Esophagus (tissue), 2 donors: ENCODE data around the gene KY. TPM values are rescaled to one million over a fixed set of nuclear protein-coding genes. Genes with fewer than 3 reads are reported as not detected.

Experiments used
- H3K27ac ChIP-seq, 2 donors: one replicate each; pipeline ENCODE4 v1.5.1; 2013; ENCODE audit warnings: low read depth in 2 of 2, mild to moderate bottlenecking in 2 of 2, inconsistent platforms in 1 of 2, low read length in 1 of 2, moderate library complexity in 1 of 2
- H3K27me3 ChIP-seq, 2 donors: one replicate each; pipeline ENCODE4 v1.6.1; 2013; ENCODE audit warnings: low read length in 2 of 2, control low read depth in 1 of 2, mild to moderate bottlenecking in 1 of 2; ENCODE audit not compliant: insufficient read depth in 2 of 2, control insufficient read depth in 1 of 2
- H3K36me3 ChIP-seq, 2 donors: one replicate each; pipeline ENCODE4 v1.6.1; 2013; ENCODE audit warnings: low read length in 1 of 2; ENCODE audit not compliant: control insufficient read depth in 2 of 2, insufficient read depth in 2 of 2
- H3K4me1 ChIP-seq, 2 donors: one replicate each; pipeline ENCODE4 v1.6.1; 2013; ENCODE audit warnings: low read length in 1 of 2; ENCODE audit not compliant: control insufficient read depth in 2 of 2, insufficient read depth in 2 of 2
- H3K4me3 ChIP-seq, 2 donors: one replicate each; pipeline ENCODE4 v1.5.1; 2013; ENCODE audit warnings: low read length in 2 of 2, mild to moderate bottlenecking in 2 of 2, low read depth in 1 of 2, moderate library complexity in 1 of 2
- H3K9me3 ChIP-seq, 2 donors: one replicate each; pipeline ENCODE4 v1.6.1; 2013; ENCODE audit warnings: mild to moderate bottlenecking in 2 of 2, low read depth in 1 of 2, low read length in 1 of 2, moderate library complexity in 1 of 2; ENCODE audit not compliant: control insufficient read depth in 2 of 2, insufficient read depth in 1 of 2
- WGBS, 2 donors: extraction: QIAGEN DNeasy Blood & Tissue Kit; methylation state at CpG; one replicate each; pipeline ENCODE4 v1.1.7; 2013; 5-methylcytosine and 5-hydroxymethylcytosine counted together
- polyA plus RNA-seq, 2 donors: library from polyadenylated mRNA; stranded (reverse); fragments of 200-250 nt; gene quantifications; one replicate each; pipeline ENCODE4 v1.2.3, GENCODE V29; 2013
- donor health status: healthy with polysubstance abuse.
- donor health status: Bipolar disorder and iron deficiency.

Gene KY
- polyA plus RNA-seq, 2 donors, result 0.02 to 0.08 TPM

DNA sequence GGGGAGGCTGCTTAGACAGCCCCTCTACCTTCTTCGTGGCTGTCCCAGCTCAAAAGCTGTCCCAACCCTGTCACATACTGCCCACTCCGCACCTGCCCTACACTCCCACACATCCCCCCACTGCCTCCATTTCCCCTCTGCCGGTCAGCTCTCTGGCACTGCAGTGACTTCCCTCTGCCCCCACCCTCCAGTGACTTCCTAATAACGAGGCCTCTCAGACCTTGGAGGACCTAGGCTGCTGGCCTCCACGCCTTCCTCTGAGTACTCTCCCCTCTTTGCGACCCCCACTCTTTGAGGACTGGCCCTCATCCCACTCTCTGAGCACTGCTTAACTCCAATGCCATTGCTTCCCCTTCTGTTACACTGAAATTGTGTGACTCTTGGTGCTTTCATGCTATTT, 45.3 kb downstream of the KY start:
- Histone ChIP-seq H3K4me3 (no peak overlapping the region), H3K27ac (no peak overlapping the region), H3K9me3 (no peaks in the 10 kb centered on the region), H3K27me3 (no peaks in the 10 kb centered on the region), H3K36me3 (no peaks in the 10 kb centered on the region), H3K4me1 (no peaks in the 10 kb centered on the region)
- 76 to 83% methylated on average over 6 of the region's 6 CpGs for WGBS, 2 donors

DNA sequence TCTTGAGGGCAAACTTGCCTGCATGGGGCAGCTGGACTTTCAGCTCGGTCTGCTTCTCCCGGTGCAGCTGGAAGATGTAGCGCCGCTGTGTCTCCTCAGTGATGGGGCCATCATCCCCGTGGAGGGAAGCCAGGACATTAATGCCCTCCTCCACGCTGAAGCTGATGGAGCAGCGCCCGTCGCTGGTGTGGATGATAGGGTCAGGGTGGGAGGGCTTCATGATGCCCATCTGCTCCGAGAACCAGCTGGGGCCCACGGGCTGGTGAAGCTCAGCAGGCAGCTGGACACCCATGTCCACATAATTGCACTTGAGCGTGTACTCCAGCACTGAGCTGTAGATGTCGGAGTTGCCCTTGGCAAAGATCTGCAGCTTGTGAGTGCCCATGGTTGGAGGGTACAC, 46.9 kb downstream of the KY start:
- Histone ChIP-seq H3K4me3 (no peak overlapping the region), H3K4me1 (no peaks in the 10 kb centered on the region), H3K9me3 (no peaks in the 10 kb centered on the region), H3K36me3 (no peaks in the 10 kb centered on the region), H3K27me3 (no peaks in the 10 kb centered on the region), H3K27ac (no peak overlapping the region)
- WGBS, 2 donors, result 93 to 94% methylated on average over 13 of the region's 13 CpGs

DNA sequence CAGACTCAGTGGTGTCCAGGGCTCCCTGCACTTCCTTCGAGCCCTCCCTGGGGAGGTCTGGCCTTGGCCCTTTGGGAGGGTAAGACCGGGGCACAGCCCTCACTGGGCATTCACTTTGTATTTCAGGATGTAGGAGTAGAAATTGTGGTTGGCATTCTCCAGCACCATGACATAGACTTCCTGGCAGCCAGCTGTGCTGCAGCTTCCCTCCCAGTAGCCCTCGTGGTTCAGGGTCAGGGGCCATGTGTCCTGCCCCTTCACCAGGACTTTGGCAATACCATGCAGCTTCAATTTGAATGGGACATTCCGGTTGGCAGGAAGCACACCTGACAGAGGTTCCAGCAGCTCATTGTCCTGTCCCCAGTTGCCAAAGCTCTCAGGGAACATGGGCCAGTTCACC, 47.3 kb downstream of the KY start:
- no peaks in the 10 kb centered on the region for H3K4me1 ChIP-seq
- 66 to 67% methylated on average over 4 of the region's 4 CpGs for WGBS, 2 donors
- H3K27me3 ChIP-seq, result no peaks in the 10 kb centered on the region
- H3K27ac ChIP-seq, result no peak overlapping the region
- H3K4me3 ChIP-seq, result no peak overlapping the region
- no peaks in the 10 kb centered on the region for H3K36me3 ChIP-seq
- no peaks in the 10 kb centered on the region for H3K9me3 ChIP-seq

DNA sequence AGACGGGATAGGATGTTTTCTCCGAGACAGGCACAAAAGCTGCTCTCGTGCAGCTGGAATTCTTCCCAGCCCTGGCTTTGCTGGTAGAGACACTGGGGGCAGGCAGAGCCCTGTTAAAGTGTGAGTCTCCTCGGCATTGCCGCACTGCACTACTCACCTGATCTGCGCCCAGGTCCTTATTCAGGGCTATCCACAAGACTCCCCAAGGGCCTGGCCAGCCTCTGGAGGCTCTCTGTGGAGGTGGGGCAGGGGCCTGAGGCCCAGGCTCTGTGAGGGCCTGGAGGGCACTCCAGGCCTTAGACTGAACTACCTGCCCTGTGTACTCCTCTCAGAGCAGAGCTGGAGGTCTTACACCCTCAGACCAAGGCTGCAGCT, 48.4 kb downstream of the KY start:
- 69 to 73% methylated on average over 6 of the region's 6 CpGs for WGBS, 2 donors
- peaks cover 0 to 2% of the 10 kb centered on the region in 2 donors for H3K4me1 ChIP-seq
- H3K36me3 ChIP-seq, result no peaks in the 10 kb centered on the region
- H3K9me3 ChIP-seq, result no peaks in the 10 kb centered on the region
- H3K4me3 ChIP-seq, result no peak overlapping the region
- H3K27ac ChIP-seq, result no peak overlapping the region
- H3K27me3 ChIP-seq, result no peaks in the 10 kb centered on the region

DNA sequence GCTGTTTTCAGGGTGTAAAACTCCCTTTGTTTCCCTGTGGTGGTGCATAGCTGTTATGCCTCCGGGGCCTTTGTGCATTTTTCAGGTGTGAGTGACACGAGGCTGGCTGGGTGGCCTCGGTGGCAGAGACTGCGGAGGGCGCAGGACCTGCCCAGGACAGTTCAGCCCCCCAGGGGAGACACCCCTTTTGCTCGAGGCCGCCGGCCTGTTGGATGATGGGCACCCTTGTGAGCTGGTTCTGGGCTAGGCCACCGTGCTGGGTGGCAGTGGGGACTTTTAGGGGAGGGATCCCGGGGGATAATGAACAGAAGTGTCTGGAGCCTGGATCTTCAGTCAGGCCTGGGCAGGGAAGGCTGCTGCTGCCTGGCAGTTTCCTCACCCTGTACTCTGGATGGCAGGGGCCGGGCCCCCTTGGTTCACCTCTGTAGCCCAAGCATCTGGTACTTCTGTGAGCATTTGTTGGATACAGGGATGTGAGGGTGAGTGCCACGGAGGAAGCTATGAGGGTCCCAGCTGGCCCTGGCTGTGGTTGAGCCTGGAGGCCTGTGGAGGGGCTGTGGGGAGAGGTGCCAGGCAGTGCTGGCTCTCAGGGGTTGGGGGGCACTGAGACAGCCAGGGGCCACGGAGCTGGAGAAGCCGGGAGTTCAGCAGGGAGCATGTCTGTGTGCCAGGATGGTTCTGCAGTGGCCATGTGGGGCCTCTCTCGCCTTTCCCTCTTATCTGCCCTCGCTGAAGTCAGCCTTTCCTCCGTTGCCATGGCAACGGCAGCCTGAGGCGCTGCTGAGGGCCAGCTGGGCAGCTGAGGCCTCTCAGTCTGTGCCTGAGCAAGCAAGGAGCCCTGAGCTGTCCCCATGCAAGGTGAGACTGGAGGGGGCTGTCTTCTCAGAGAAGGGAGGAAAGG, 49.0 kb downstream of the KY start:
- Histone ChIP-seq H3K27ac (no peak overlapping the region), H3K4me3 (no peak overlapping the region), H3K36me3 (no peaks in the 10 kb centered on the region), H3K27me3 (no peaks in the 10 kb centered on the region), H3K9me3 (no peaks in the 10 kb centered on the region), H3K4me1 (peaks cover 0 to 4% of the 10 kb centered on the region in 2 donors)
- 51 to 59% methylated on average over 19 of the region's 19 CpGs for WGBS, 2 donors

DNA sequence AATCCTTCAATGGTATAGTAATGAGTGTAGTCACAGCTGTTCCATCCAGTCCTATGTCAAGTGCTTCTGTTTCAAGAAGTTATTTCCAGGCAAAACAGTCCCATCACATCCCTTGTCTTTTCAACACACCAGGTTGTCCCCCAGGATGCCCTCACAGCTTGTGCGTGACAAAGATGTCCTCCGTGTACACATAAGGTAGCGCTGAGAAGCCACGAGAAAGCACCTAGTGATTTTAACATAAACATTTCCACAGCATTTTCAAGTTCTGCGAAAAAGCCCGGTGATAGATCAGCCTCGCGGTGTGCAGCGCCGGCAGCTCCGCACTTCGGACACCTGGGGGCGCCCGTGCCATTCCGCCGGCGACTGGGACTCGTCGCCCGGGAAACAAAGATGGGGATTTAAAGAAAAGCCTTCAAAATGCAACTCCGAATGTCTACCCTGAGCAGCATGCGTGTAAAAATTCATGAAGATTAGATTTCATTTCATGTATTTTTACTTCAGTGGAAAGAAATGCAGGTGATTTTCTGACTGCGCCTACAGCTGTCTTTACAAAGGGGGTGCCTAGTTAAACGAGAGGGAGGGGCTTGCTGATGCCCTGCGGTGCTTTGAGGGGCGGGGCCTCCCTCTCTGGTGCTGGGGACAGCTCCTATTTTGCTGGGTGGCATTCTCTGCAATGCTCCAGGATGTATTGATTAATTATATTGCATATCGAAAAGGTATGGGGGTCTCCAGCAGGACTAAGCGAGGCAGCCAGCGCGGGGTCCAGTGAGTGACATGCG, 49.9 kb downstream of the KY start:
- WGBS, 2 donors, result 9 to 12% methylated on average over 31 of the region's 31 CpGs
- Histone ChIP-seq H3K36me3 (no peaks in the 10 kb centered on the region), H3K4me3 (no peak overlapping the region)

DNA sequence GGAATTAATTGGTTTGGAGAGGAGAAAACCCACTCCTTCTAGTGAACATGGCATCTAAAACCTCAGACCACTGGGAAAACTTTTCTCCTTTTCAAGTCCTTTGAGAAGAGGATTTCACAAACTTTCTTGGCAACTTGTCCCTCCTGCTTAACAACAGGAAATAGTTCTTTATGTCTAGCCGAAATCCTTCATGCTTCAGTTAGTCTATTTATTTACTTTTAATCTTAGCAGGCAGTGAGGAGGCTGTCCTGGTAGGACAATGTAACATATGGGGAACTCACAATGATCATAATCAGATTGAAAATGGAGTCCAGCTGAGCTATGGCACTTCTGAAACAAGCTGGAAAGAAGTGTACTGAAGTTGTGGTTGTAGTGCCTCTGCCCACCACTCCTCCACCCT, 50.6 kb downstream of the KY start:
- H3K4me1 ChIP-seq, result peaks cover 0 to 6% of the 10 kb centered on the region in 2 donors
- H3K27me3 ChIP-seq, result no peaks in the 10 kb centered on the region
- WGBS, 2 donors, result 16% methylated on average over 1 of the region's 1 CpG
- no peak overlapping the region for H3K27ac ChIP-seq
- no peaks in the 10 kb centered on the region for H3K36me3 ChIP-seq
- no peak overlapping the region for H3K4me3 ChIP-seq
- H3K9me3 ChIP-seq, result no peaks in the 10 kb centered on the region

More for the DNA sequence above, 49.9 kb downstream of the KY start:
- no peaks in the 10 kb centered on the region for H3K27me3 ChIP-seq
- no peaks in the 10 kb centered on the region for H3K9me3 ChIP-seq
- H3K4me1 ChIP-seq, result peaks cover 0 to 6% of the 10 kb centered on the region in 2 donors
- no peak overlapping the region for H3K27ac ChIP-seq

DNA sequence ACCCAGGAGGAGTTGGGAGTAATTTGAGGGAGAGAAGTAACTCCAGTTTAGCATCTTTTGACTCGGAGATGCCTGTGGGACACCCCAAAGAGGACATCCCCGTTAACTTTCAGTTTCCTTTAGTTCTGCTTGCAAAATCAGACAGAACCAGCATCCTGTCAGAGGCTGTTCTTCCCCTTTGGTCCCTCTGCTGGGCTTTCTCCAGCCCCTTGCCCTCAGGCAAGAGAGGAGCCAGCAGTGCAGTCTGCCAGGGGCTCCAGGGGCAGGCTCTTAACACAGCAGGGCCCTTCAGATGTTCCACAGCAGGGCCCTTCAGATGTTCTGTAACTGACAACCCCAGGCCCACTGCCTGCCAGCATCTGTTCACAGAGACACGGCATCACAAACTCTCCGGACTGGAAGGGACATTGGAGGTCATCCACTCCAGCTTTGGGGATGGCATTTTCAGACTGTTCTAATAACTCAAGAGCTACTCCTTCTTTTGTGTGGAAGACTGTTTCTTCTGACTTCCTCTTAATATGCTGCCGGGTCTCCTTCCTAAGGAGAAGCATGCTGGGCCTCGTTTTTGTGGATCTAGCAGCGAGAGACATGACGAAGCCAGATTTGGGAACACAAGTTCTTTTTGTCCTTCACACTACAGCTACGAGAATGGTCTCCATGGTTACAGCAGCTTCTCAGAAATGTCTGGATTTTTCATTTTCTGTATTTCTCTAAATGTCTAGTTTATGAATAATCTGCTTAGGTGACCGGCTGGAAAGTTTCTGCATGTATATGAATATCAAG, 51.9 kb downstream of the KY start:
- Histone ChIP-seq H3K4me3 (no peak overlapping the region), H3K27ac (no peak overlapping the region)

DNA sequence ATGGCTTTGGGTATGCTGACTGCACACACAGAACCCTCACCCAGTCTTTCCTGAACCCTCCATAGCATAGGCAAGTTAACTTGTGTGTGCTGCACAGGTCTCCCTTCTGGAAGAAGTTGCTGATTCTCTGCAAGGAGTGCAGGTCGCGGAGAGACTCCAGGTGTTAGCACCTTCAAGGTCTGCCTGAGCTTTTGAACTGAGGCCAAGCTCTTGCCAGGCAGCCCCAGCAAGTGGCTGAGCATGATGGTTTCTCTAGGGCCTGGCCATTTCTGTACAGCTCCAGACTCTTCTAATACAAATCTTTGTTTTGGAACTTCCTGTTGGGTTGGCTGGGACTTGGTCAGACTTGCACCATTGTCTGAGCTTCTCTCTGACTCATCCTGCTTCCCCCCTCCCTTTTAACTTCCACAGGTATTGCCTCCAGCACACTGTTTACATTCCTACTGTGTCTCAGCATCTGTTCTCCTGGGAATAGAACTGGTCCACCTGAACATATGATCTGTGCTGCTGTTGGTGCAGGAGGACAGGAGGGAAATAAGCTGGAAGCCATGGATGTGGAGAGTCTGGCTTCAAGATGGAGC, 53.3 kb downstream of the KY start:
- WGBS, 2 donors, result 33 to 34% methylated on average over 2 of the region's 2 CpGs
- Histone ChIP-seq H3K9me3 (no peaks in the 10 kb centered on the region), H3K4me3 (no peak overlapping the region), H3K36me3 (no peaks in the 10 kb centered on the region), H3K27ac (no peak overlapping the region), H3K4me1 (peaks cover 0 to 7% of the 10 kb centered on the region in 2 donors), H3K27me3 (no peaks in the 10 kb centered on the region)

More for the DNA sequence above, 51.9 kb downstream of the KY start:
- H3K36me3 ChIP-seq, result no peaks in the 10 kb centered on the region
- H3K9me3 ChIP-seq, result no peaks in the 10 kb centered on the region
- peaks cover 0 to 7% of the 10 kb centered on the region in 2 donors for H3K4me1 ChIP-seq
- no peaks in the 10 kb centered on the region for H3K27me3 ChIP-seq
- WGBS, 2 donors, result 78 to 79% methylated on average over 10 of the region's 10 CpGs
